NAMALWA (cell line): Measurements from ENCODE around the gene PFKFB2.
"Not testable (repeated sequence)": the region's sequence is repeated elsewhere in the genome, so short reads cannot be mapped to it uniquely, and the experiment has no call there.

Source experiments
- DNase-seq: peaks from one replicate; pipeline ENCODE4 v3.0.0-alpha.2; 2015; ENCODE audit warnings: low spot score

PFKFB2 gene

DNA sequence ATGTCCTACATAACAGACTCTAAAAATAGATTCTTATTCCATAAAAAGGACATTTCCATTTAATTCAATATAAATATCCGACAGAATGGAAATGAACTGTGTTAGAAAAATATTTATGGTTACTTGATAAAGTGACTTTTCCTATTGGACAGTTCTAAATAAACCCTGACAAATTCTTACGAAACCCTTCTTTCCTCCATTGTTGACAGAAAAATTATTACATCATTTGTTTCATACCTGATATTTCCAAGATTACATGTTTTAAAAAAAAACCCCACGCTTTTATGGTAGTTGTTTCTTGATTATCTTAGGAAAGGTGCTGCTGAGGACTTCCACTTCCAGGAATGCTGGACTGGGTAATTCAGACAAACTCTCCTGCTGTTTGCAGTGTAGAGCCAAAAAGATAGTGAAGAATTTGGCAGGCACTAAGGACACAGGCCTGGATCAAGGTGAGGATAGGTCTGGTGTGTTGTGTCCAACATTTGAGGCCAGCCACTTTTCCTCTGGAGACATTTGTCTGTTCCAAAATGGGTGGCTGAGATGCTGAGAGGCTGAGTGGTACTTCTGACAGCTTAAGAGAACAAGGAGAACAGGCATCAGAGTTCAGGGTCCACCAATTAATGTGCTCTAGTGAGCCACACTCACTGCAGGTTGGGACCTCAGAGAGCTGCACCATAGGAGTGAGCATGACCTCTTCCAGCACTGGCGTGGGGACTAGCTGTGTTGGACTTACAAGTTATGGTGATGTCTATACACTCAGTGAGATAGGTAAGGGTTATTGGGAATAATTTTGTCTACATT is 13.5 kb upstream of the PFKFB2 start:
- no peak for DNase-seq

DNA sequence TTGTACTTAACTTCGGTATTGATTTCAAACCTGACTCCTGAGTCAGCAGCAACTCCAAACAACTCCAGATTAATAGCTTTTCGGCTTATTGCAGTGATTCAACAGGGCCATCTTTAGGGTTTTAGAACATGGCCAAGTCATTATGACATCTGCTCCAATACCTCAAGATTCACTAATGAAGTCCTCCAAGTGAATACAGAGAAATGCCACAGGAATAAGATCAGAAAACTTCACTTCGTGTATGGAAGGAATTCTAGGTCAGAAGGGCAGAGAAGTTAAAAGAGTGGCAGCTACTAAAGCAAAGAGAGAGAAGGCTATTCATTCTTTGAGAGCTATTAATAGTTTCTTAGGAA is 12.9 kb upstream of the PFKFB2 start:
- no peak for DNase-seq

DNA sequence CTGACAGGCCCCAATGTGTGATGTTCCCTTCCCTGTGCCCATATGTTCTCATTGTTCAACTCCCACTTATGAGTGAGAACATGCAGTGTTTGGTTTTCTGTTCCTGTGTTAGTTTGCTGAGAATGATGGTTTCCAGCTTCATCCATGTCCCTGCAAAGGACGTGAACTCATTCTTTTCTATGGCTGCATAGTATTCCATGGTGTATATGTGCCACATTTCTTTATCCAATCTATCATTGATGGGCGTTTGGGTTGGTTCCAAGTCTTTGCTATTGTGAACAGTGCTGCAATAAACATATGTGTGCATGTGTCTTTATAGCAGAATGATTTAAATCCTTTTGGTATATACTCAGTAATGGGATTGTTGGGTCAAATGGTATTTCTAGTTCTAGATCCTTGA is 11.7 kb upstream of the PFKFB2 start:
- not testable (repeated sequence) for DNase-seq

DNA sequence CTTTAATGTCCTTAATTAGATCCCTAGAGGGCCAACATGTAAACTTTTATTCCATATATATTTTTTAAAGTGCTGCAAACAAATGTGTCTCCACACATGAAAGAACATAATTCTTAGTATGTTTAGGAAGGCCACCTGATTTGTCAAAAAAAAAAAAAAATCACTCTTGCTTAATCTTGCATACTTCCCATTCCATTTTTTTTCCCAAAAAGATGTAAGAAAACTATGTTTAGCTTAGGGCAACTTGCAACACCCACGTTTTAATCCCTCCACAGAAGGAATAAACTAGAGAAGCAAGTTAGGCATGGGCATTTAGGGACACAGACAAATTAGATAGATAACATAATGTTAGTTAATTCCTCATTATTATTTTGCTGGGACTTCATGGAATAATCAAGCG is 7.6 kb upstream of the PFKFB2 start:
- no peak for DNase-seq

DNA sequence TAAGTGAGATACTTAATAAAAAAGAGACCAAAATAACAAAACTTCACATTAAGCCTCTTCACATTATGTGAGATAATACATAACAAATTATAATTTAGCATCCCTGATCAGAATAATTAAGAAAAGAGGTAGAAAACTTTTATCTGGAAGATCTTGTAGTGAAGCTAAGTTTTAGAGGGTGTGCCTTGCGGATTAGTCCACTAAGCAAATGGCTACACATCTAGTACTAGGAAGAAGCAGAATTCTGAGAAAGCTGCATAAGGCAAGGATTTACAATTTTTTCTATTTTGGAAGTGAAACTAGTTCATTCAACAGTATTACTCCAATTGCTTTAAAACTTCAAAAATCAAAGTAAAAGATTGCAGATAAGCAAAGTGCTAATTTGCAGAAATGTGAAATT is 5.6 kb upstream of the PFKFB2 start:
- no peak for DNase-seq

DNA sequence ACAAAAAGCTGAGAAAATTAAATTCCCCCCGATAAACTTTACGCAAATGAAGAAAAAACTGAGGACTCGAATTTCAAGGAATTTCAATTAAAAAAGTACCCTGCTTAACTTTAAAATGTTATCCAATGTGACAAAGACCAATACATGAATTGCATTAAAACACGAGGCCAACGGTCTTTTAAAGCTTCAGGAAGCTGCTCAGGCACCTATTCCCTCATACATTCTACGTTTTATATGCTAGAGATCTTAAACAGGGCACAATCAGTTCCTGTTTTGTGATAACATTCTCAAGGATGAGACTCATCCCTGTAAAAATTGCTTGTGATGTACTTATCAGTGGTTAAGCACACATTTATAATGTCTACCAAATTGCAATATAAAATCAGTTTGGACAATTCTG is 5.0 kb upstream of the PFKFB2 start:
- no peak for DNase-seq

DNA sequence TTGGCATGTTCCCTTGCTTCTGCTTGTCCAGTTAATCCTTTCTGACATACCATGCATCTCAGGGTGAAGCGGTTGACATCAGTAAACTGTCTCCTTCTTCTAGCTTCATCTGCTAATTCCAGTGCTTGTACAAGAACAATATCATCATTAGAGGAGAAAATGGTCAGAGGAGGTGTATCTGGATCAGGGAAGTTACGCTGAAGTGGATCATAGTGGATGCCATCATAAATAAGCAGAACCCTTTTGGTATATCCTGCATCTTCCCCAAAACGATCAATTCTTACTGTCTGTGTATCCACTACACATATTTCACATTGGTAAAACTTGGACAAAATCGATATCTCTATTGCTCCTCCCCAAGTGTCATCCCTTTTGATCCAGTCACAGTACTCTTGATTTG is 4.0 kb upstream of the PFKFB2 start:
- no peak for DNase-seq

DNA sequence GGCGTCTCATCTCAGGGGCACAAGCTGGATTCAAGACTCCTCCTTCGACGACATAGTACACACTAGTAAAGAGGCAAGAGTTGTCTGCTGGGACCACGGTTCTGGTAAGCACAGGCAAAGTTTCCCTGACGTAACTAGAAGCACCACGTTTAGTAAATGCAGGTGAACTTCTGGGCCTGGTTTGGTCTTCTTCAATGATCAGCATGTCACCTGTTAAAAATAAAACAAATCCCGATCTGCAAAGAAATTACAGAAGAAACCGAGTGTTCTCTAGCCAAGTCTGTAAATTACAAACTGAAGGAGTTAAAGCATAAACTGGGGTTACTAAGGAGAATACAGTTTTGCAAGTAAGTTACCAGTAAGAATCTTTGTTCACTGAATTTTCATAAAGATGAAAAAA is 3.6 kb upstream of the PFKFB2 start:
- DNase-seq: no peak

DNA sequence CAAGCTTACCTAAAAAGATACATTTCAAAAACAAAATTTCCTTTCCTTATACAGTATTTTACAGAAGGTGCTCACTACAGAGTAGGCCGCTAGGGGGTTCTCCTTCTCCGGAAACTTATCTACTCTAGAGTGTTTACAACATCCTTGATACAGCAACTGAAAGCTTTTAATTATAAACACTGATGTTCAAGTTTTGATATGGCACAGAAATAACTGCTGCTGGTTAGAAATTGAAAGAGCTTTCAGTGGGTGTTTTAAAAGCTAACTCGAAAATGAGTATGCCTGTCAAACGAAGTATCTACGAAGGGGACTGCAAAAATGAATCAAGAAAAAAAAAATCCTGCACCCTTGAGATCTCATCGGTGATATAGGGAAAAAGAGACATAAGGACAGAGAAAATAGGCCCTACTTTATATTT is 3.1 kb upstream of the PFKFB2 start:
- DNase-seq: peak; percentile 82

DNA sequence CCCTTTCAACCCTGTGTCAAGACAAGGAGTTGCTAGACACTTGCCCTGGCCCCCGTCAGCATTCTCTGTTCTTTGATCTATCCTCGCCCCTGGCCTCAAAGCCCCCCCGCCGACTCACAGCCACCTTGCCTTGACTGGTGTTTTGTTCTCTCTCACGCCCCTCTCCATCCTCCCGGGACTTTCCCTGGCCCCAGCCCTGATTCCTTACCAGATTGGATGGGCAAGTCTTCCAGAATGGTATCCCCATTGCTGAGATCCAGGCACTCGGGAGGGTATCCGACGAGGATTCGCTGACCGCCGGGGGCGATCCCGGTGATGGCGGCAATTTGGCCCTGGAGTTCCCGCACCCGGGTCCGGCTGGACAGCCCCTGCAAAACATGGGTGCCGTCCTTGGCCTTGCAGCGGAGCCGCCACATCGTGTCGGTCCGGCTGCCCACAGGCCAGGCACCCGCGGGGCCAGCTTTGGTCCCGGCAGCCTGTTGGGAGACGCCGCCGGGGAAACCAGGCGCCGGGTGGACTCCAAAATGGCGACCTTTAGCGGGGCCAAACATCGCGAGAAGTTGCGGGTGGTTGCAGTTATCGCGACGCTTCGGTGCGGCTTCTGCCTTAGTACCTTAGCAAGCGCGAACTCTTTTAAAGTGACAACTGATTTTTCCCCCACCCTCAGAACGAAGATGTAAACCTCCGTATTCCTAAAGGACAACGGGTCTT is 2.4 kb upstream of the PFKFB2 start:
- peak; percentile 95 for DNase-seq

DNA sequence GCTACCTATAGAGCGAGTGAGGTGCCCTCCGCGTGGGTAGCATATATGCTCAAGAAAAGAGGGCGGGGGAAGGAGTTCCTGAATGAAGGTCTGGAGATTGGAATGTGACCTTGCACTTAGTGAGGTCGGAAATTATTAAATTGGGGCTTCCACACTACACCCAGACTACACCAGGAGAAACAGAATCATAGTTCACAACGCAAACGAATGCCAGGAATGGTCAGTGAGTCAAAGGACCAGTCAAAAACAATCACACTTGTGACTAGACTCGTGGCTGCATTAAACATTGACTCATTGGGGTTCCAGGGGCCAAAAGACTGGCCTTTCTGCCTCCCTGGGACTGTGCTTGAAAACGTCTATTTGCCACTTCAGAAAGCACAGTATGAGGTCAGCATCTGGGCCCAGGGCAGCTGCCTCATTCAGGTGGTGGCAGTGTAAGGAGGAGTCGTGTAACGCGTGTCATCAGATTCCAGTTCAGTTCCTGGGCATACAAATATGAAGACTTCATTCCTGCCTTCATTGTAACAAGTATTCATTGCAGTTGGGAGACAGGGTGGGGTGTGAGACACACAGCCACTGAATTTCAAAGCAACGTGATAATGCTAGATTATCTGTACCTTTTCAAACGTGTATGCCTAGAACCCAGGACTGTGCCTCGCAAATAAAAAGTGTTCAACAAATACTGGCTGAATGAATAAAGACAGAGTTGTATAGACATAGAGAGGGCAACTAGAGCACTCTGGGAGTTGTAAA is 1.7 kb upstream of the PFKFB2 start, which contains the start of gene YOD1:
Gene YOD1, minus strand, starts transcription at position 18 of the 753 bp plus-strand sequence. CDS start 178 bp downstream, outside the sequence.
- peak; percentile 10 for DNase-seq

DNA sequence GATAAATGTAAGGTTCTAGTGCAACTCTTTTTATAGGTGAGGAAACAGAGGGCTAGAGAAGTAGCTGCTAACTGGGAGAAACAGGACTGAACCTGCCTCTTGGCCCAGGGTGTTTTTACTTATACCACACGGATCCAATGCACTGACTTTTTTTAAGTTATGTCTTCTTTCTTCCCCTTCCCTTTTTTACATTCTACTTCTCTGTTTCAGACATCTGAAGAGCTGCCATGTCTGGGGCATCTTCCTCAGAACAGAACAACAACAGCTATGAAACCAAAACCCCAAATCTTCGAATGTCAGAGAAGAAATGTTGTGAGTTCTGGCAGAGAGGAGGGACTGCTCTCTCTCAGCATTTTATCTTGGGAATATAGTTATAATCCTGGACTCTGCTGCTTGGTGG is 1.4 kb downstream of the PFKFB2 start:
- DNase-seq: peak; percentile 52

DNA sequence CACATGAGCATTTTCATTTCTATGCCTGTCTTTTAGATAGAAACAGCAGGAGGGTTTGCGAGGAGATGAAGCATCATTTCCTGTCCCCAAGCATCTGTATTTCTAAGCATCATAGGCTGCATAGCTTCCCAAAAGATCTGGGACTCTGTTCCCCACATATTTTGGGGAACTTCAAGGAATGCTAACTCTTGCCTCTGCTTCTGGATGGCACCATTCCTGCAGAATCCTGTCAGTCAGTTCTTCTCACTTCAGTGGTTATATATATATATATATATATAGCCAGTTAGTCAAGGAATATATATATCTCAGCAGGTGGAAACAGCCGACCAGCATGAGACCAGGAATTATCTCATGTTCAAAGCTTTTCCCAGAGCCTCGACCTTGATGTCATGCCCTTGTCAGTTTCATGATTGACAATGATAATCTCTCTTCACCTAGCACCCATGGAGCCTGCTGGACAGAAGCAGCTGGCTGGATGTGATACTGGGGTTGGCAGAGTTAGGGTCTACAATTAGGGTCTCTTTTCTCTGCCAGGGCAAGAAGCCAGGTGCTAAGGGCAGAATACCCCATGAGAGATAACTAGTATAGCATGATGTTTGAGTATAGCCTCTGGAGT is 2.4 kb downstream of the PFKFB2 start:
- DNase-seq: no peak

DNA sequence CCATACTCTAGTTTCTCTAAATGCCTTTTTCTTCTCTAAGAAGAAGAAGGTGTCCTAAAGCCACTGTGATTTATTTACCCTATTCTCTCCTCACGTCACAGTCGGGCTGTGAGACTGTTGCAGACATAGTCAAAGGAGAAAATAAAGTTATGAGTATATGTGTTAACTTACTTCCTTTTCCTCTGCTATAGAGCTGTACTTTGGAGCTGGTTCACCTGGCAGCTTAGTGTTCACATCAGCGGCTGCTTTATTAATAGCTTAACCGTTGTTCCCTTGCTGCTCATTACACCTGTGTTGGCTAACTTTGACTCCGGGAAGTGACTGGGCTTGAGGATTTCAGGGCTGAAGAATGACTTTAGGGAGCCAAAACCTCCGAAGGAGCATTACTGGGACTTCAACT is 3.6 kb downstream of the PFKFB2 start:
- no peak for DNase-seq

DNA sequence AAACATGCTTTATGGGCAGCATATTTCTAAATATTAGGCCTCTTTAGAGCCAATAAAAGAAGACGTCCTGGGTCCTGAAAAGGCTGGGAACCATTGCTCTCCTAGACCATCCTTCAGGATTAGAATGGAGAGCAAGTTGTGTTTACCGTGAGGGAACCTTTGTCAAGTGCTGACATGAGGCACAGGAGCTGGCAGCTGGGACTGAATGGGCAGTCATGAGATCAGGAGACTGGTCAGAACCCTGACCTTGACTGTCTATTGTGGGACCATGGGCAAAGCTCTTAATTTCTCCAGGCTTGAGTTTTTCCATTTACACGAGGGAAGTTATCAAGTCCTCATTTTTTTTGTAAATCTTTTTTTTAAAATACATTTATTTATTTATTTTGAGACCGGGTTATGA is 5.2 kb downstream of the PFKFB2 start:
- DNase-seq: no peak

DNA sequence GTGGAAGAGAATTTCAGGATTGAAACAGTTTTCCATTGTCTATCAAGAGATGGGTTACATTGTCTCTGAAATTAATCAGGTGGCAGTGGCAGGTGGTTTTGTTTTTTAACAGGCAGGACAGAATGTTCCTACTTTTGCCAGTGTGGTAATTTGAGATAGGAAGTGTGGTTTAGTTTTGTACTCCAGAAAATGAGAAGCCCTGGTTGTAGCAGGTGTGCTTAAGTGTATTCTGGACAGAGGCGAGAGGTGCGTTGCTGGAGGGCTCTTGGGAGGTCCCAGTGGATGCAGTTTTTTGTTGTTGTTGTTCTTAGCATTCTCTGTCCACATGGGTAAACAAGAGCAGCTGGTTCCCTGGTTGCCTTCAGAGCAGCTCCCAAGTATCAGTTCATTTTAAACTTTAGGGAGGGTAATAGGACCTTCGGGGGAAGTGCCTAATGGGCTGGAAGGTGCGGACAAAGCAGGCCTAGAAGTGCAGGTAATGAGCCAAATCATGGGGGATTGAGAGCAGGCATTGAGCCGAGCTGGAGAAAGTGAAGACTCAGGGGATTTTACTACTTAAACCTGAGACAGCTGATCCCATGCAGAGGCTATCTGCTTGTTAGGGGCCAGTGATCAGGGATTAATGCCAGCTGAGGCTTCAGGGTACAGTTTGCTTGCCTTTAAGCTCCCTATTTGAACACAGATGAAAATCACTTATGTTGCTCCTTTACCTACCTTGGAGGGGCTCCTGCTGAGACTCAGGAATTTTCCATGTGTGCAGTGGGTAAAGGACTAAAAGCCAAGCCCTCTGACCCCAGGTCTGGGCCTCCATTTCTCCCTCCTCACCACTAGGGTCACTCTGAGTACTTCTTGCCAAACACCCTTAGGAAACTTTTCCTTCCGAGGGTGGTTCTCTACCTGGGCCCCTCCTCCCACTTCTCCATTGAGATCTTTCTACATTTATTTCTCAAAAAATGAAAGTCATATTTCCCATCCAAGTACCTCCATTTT is 6.1 kb downstream of the PFKFB2 start:
- DNase-seq: no peak

DNA sequence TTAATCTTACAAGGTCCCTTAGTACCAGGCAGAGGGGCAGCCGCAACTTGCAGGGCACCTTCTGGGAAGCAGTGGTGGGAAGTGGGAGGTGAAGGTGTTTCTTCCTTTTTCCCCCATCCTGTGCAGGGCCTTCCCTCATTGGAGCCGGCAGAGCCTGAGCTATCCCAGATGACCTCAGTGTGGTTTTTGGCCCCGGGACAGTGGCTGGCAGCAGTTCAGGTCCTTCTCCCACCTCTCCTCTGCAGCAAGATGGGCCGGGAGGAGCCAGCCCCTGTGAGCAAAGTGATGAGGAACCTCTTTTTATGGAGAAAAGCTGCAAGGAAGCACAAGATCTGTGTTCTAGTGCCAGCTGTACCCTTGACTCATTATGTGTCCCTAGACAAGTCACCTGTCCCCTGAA is 6.8 kb downstream of the PFKFB2 start:
- no peak for DNase-seq

DNA sequence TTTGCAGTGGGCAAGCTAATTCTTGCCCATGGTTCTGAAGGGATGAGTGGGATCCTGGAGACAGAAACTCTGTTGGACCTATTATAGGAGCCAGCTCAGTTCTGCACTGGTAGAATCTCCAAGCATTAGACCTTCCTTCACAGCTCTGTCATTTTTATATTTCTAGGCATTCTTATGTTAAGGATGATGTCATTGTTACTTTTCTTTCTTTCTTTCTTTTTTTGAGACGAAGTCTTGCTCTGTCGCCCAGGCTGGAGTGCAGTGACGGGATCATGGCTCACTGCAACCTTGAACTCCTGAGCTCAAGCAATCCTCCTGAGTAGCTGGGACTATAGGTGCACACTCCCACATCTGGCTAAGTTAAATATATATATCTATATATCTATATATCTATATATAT is 7.5 kb downstream of the PFKFB2 start:
- no peak for DNase-seq

DNA sequence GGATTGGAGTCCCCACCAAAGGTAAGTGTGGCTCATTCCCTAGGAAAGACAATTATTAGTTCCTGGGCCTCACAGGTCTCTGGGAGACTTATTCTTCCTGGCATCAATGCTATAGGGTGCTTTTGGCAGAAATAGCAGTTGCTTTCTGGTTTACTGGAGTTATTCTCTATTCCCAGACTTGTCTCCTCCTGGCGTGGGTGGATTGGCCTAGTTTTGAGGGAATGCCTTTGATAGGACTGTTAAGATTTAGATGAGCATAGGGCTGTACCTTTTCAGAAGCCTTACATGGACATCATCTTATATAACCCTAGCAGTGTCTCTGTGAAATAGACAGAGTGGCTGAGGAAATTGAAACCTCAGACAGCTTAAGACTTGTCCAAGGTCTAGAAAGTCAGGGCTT is 9.0 kb downstream of the PFKFB2 start:
- no peak for DNase-seq

DNA sequence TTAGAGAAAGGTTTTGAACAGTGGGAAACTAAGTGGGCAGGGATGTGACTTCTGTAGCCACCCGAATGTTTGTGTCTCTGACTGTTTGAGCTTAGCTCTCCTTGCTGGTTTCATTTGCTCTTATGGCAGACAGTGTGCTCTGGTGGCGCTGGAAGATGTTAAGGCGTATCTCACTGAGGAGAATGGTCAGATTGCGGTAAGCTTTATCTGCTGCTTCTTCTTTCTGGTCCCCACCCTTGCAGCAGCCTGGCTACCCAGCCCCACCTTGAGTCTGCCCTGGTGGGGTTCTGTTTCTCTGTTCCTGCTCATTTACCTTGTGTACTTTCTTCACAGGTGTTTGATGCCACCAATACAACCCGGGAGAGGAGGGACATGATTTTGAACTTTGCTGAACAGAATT is 9.9 kb downstream of the PFKFB2 start:
- DNase-seq: no peak

DNA sequence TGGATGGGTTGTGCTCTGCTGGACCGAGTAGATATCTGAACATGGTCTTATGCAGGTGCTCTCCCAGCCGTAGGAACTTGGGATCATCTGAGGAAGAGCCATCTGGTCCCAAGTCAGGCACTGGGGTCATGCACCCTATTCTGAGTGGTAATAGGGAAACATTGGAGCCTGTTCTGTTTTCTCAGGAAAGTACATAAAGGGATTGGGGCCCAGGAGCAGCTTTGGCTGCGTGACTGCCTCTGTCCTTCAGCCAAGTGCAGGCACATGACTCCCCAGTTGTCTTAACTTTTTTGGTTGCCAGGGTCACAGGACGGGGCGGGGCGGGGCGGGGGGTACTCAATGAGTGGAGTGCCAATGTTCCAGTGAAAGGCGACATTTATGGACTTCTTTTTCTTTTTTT is 11.5 kb downstream of the PFKFB2 start:
- no peak for DNase-seq
